ENCODE results near the gene SERPINB11.

DNA sequence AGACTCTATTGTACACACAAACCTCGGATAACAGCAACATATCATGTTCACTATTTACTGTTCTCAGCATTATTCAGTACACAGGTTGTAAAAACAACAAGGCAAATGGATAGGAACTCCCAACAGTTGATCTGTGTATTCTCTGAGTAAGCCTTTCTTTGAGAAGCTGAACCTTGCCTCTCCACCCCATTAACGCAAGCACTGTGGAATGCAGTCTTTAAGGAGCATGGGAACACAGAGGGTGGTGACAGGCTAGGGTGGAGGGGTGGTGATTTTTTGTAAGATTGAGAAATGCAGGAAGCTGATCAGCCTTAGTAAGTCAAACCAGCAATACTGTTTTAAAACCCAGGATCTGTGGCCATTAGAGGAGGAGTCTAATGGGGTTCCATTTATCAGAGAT is 19.6 kb upstream of the SERPINB11 start:
- TF ChIP-seq, protein P1, sequence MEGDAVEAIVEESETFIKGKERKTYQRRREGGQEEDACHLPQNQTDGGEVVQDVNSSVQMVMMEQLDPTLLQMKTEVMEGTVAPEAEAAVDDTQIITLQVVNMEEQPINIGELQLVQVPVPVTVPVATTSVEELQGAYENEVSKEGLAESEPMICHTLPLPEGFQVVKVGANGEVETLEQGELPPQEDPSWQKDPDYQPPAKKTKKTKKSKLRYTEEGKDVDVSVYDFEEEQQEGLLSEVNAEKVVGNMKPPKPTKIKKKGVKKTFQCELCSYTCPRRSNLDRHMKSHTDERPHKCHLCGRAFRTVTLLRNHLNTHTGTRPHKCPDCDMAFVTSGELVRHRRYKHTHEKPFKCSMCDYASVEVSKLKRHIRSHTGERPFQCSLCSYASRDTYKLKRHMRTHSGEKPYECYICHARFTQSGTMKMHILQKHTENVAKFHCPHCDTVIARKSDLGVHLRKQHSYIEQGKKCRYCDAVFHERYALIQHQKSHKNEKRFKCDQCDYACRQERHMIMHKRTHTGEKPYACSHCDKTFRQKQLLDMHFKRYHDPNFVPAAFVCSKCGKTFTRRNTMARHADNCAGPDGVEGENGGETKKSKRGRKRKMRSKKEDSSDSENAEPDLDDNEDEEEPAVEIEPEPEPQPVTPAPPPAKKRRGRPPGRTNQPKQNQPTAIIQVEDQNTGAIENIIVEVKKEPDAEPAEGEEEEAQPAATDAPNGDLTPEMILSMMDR (IDR thresholded peaks at IDR 0.05) = no peak
- TF ChIP-seq POLR2A (IDR thresholded peaks at IDR 0.05) (no peak), POLR2AphosphoS5 (IDR thresholded peaks at IDR 0.05) (no peak)
